GM12873 (cell line): ENCODE measurements around the gene RASA3.

Experiments used
- CTCF ChIP-seq: IDR thresholded peaks from 2 replicates; pipeline ENCODE4 v1.5.1; 2012; ENCODE audit warnings: low read depth, mild to moderate bottlenecking, moderate library complexity, low read length, control low read depth; ENCODE audit not compliant: insufficient read depth; ENCODE audit errors: missing control alignments

The RASA3 gene

GRCh38 chr13:114000151-114001040 is 132.0 kb downstream of the RASA3 start:
- no peak for TF ChIP-seq CTCF

DNA sequence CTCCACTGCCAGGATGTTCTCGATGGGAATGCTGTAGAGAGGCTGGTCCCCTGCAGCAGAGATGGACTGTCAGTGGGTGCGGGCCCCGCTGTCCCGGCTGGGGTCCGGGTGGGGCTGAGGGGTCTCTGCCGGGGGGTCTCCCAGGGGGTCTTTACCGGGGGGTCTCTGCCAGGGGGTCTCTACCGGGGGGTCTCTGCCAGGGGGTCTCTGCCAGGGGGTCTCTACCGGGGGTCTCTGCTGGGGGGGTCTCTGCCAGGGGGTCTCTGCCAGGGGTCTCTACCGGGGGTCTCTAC is 132.9 kb downstream of the RASA3 start:
- TF ChIP-seq CTCF: no peak

DNA sequence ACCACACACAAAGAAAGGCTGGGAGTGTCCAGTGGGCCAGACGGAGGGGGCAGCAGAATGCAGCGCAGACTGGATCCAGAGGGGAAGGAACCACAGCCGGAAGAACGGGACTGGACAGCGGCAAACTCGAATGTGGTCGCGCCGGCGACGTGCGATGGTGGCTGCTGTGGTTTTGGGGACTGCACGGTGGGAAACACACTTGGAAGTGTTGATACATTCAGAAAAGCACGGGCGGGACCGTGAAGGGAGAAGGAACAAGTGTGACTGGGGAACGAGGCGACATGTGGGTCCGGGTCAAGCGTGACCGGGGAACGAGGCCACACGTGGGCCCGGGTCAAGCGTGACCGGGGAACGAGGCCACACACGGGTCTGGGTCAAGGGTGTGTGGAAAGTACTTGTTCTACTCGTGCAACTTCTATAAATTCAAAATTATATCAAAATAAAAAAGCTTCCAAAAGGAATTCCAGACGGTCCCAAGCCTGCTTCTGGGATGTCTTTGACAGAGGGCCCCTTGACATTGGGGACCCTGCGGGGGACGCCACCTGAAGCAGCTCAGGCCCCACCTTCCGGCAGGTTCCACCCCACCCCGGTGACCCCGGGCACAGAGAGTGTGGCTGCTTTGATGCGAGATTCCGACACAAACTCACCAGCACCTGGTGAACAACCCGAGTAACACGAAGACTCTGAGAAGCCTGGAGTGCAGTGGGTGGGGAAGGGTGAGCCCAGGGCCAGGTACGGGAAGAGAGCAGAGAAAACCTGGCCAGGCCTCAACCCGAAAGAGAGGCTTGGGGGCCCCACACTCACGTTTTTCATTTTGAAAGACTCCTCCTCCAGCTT is 133.4 kb downstream of the RASA3 start:
- TF ChIP-seq CTCF: no peak

- TF ChIP-seq CTCF: no peak
Observed at GRCh38 chr13:113997845-113998751, 134.3 kb downstream of the RASA3 start.

DNA sequence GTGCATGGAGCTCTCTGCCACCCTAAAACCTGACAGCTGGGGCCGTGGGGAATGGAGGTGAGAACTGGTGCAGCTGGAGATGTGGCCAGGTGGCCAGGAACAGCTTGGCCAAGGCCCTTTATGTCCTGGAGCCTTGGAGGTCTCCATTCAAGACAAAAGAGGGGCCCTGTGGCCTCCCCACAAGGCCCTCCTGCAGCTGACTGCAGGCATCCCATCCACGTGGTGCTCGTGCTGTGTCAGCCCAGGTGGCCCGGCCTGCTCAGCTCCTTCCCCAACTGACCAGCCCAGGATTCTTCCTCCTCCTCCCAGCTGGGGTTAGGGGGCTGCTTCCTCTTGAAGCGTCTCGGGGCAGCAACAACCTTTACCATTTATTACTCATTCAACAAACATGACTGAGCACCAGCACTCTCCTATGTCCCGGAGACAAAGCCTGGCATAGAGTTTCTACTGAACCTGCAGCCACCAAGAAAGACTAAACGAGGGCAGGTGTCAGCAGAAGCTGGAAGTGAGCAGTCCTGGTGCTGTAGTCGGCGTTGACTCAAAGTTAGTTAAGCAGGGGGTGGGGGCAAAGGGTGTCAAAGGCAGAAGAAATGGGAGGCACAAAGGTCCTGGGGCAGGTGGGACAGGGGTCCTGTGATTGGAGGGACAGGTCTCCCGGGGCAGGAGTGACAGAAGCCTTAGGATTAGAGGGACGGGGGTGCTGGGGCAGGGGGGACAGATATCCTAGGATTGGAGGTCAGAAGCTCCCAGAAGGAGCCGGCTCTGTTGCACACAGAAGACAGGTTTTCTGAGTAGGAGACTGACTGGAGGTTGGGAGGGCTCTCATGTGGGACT is 135.3 kb downstream of the RASA3 start:
- no peak for TF ChIP-seq CTCF

- TF ChIP-seq CTCF: no peak
Observed at GRCh38 chr13:113996081-113996911, 136.1 kb downstream of the RASA3 start.
